GM18502 (cell line): Measurements from ENCODE around the gene PIGR.
"Not testable (repeated sequence)": the region's sequence is repeated elsewhere in the genome, so short reads cannot be mapped to it uniquely, and the experiment has no call there.

ENCODE experiments used
- ATAC-seq: cut with Tn5 transposase; IDR thresholded peaks from one replicate; pipeline ENCODE4 v1.9.1; 2021; ENCODE audit warnings: mild to moderate bottlenecking; ENCODE audit not compliant: unreplicated experiment, poor library complexity

Gene PIGR

DNA sequence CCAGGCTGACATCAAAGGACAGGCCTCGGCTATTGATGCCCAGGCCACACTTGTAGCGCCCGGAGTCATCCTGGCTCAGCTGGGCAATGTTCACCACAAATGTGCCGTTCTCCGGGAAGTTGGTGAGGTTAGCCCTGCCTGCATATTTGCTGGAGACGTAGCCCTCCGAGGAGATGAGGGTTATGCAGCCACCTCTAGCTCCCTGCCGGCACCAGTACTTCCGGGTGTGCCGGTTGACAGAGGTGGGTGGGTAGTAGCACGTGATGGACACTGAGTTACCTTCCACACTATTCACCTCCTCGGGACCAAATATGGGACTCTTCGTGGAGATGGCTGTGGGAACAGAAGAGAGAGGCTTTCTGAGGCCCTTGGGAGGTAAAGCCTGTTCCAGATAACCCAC, 7.1 kb downstream of the PIGR start:
- ATAC-seq: no peak

- no peak for ATAC-seq
Observed at GRCh38 chr1:206937425-206937824, 8.8 kb downstream of the PIGR start.

DNA sequence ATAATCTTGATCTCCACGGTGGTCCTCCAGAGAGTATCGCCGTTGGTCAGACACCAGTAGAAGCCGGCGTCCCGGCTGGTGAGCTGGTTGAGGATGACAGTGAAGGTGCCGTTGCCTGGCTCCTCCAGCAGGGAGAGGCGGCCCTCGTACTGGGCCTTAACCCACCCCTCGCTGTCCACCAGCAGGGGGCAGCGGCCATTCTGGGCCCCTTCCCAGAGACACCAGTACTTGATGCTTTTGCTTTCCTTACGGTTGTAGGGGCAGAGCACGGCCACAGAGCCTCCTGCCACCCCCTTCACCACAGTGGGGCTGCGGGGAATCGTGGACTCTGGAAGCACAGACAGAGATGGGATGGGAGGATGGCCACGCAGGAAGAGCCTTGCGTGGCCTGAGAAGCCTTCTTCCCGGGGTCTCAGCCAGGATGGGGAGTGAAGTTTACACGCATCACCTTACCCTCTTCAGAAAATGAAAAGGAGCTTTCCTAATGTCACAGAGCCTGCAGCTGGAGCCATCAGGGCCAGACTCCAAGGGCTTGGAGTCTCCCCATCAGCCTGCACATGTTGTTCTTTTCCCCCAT, 10.7 kb downstream of the PIGR start:
- no peak for ATAC-seq

DNA sequence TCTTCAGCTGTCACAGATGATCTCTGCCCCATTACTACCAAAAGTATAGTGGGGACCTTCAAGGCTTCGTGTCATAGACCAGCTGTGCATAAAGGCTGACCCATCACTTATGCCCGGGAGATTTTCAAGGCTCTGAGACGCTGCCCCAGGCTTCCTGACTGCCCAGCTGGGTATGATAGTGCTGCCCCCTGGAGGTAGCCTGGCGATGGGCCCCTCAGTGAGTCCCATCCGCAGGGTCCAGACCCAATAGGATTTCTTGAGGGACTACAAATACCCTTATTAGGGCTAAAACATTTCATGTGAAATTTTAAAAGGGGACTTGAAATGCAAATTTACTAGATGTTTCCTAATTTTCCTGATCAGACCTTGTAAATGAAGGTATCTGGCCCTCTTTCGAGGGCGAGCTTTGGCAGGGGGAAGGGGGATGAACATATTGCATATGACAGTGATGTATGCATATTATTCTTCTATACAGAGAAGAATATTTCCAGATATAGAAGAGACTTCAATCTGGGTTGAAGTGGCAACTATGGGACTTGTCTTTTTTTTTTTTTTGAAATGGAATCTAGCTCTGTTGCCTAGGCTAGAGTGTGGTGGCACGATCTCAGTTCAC, 12.8 kb downstream of the PIGR start:
- no peak for ATAC-seq

GRCh38 chr1:206932177-206932576, 14.1 kb downstream of the PIGR start:
- ATAC-seq: no peak

DNA sequence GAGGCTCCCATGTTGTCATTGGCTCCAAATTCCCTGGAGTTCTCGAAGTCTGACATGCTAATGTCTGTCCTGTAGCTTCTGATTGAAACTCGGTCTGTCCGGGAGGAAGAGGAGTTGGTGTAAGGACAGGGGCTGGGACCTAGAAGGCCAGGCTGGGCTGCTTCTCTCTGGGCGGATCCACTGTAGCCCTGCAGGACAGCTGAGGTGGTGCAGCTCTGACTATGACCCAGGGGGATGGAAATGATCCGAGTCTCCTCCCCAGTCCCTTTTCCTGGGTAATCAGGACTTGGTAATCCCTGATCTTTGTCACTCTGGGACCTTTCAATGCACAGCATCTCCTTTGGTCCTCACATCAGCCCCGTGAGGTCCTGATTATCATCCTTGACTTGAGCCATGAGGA, 14.6 kb downstream of the PIGR start:
- ATAC-seq: no peak

- peak; percentile 74 for ATAC-seq
Observed at GRCh38 chr1:206930210-206930798, 16.0 kb downstream of the PIGR start.

- ATAC-seq: no peak
Observed at GRCh38 chr1:206929524-206929923, 16.7 kb downstream of the PIGR start.

DNA sequence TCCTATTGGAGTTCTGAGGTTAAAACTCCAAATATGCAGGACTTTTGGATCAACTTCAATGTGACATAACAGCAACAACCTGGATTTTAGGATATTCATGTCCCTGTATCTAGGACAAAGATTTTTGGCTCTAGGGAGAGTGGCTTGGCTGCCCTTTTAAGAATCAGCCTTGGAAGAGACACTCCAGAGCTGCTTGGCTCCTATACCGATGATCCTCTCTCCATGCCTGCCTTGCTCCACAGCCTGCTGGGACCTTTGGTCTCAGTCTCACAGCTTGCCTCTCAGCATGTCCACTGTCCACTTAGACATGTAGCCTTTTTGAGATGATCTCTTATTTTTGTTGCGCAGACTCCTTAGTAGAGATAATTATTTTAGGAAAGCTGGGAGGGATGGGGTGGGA, 20.0 kb downstream of the PIGR start:
- no peak for ATAC-seq

GRCh38 chr1:206925106-206925736, 21.0 kb downstream of the PIGR start:
- peak; percentile 55 for ATAC-seq

DNA sequence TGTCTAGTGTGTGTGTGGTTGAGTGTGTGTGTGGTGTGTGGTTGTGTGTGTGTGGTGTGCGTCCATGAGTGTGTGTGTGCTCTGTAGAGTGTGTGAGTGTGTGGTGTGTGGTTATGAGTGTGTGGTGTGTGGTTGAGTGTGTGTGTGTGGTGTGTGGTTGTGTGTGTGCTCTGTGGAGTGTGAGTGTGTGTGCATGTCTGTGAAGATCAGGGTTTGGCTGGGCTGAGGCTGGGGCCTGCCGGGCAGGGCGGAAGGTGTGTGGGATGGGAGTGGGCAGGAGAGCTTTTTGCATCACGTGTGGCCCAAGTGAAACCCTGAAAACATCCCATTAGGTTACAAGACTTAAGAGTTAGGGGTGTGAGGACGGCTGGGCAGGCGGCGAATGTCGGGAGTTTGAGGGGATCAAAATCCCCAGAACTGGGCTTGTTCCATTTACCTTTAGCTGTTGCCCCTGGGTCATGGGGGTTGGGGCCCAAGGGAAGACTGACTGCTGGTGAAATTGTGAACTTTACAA, 21.6 kb downstream of the PIGR start:
- ATAC-seq: peak; percentile 27

GRCh38 chr1:206923961-206924557, 22.2 kb downstream of the PIGR start:
- ATAC-seq: not testable (repeated sequence)

DNA sequence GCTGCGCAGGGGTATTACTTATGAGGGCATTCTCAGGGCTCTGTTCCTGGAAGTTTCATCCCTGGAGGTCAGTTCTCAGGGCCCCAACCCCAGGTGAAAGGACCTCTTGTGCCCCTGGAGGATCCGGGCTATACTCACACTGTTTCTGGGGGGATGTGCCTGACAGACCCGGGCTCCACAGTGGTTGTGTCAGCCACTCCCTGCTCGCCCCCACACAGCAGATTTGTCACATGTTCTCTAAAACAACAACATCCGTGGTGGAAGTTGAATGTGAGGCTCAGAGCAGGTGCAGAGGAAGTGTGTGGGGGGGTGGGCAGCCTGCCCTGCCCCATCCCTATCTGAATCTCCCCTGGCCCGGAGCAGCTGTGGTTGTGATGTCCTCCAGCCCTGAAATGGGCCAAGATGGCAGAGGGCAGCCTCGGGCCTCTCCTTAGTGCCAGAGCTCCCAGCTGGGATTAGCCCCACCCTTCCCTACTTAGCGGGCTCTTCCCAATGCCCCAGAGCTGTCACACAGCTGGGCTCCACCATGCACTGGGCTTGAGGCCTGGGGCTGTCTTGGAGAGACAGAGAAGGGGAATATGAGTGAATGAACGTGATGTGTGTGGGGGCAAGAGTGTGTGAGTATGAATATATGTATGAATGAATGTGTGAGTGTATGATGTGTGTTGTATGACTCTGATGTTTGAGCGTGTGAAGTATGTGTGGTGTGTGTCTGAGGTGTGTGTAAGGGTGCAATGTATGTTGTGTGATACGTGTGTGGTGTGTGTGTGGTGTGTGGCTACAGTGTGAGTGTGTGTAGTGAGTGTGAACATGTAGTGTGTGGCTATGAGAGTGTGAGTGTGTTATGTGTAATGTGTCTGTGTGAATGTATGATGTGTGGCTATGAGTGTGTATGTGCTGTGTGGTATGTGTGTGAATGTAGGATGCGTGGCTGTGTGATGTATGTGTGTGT, 23.0 kb downstream of the PIGR start:
- peak; percentile 49 for ATAC-seq

DNA sequence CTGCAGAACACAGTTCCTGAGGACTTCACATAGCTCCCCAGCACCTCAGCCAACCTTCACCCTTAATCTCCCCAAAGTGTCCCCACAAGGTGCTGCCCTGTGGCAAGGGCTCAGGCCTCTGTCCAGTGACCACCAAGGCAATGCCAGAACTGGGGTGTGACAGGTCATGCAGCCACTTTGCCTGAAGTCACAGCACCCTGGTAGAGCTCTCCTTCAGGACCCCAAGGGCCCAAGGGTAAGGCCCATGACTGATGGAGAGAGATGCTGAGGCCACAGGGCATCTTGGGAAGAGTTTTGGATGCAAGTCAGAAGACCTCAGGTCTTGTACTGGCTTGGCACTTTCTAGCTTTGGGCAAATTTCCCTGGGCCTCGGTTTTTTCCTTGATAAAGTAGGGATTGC, 23.7 kb downstream of the PIGR start:
- no peak for ATAC-seq

- peak; percentile 26 for ATAC-seq
Observed at GRCh38 chr1:206921772-206922265, 24.4 kb downstream of the PIGR start, which contains the start of gene FCMR. Gene FCMR, minus strand, starts transcription at chr1:206921941. Its CDS starts 87 bp downstream, at chr1:206921854.

DNA sequence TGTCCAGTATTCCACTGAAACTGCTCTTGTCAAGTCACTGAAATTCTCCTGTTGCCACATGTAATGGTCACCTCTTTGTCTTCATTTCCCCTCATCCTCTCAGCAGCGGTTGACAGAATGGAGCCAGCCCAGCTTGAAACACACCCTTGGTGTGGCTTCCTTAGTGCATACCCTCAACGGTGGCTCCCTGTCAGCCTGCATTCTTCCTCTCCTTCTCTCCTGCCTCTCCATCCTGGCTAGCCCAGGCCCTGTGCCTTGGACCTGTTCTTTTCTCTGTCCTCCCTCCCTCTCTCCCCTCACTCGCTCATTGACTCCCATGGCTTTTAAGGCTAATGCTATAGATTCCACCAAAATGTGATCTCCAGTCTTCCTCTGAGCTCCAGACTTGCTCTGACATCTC, 28.2 kb downstream of the PIGR start:
- no peak for ATAC-seq

DNA sequence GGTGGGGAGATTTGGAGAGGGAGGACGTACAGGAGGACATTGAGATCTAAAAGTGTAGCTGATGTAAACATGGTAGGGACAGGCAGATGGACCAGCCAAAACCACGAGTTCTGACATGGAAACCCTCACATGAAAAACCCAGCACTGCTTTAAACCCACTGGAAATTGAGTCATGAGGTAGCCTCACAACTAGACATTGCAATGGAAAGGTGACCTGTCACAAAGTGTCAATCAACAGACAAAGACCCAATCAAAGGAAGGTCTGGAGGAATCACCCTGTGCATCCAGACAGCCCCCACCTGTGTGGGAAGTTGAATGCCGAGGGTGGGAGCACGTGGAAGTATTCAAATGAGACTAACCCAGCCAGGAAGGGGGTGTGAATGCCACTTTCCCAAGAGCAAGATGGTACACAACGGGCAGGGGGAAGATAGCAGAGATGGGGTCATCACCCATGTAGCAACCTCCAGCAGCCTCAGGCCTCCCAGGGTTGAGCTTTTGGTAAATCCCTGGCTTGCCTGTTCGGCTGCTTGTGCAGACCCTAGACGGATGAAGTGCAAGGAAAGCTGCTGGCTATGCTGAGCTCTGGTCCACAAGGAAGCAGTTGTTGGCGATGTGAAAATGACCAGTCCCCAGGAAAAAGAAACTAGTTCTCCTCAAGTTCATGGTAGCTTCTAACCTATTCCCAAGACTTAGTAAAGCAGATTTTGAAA, 30.1 kb downstream of the PIGR start:
- ATAC-seq: no peak

DNA sequence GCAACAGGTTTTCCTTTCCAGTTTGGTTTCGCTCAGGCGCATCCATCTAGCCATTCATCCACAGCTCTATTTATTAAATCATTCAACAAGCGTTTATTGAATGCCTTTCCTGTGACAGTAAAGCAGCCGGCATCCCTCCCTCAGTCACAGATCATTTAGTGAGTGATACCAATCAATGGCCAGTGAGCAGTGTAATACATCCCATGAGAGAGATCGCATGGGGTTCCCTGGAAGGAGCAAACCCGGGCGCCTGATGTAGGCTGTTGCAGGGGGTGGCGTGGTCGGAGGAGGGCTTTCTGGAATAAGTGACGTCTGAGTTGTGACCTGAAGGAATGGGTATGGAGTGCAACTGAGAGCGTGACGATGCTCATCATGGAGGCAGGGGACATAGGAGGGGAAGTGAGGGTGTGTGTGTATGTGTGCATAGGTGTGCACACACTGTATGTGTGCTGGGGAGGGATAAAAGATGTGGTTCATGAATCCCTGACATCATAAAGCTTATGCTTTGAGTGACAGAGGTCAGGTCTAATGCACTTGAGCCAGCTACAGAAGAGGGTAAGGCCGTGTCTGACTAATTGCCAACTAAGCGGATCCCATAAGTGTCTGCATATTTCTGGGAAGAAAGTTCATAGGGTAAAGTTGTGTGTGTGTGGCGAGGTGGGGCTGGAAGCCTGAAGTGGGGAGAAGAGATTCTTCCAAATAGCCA, 31.1 kb downstream of the PIGR start:
- no peak for ATAC-seq
